ENCODE results near the gene LATS1. TPM values are rescaled to one million over a fixed set of nuclear protein-coding genes. Genes with fewer than 3 reads are reported as not detected.

LATS1 gene
- total and polyA plus RNA-seq, 10 of the 15 experiments (the other 5 are each of a cell fraction or from before 2014, with no cell fraction given) = 2.1 to 15.6 (median 11.0) TPM

GRCh38 chr6:149751239-149751638 lies 33.3 kb upstream of the LATS1 start:
- H3K79me2 ChIP-seq (ENCODE audit: control insufficient read depth, insufficient read depth, low read length) = peaks cover 51% of the 10 kb centered on the region
- H3K4me2 ChIP-seq (ENCODE audit: control insufficient read depth, insufficient read depth) = peak overlapping the region; percentile 30; the same call in 1 of the 2 replicates
- H2AFZ ChIP-seq (ENCODE audit: control insufficient read depth, low read depth, low read length) = no peak overlapping the region
- WGBS (ENCODE audit: insufficient coverage, insufficient replicate concordance, low lambda C conversion rate, missing lambda C conversion rate) = 91% methylated on average over 7 of the region's 8 CpGs
- ChIA-PET RAD21 (ENCODE audit: unreplicated experiment) (no interaction called here), POLR2A (interaction anchor here (0.6 kb wide), 1 partner anchor 19 kb away, joined by 4 read pairs; no protein-coding TSS in a partner anchor), CTCF (no interaction called here), SMC1A (ENCODE audit: uncharacterized antibody, unreplicated experiment) (interaction anchor here (0.7 to 1.3 kb wide), 2 partner anchors 33 to 1796 kb away, joined by 3 to 4 read pairs; partner anchors contain the start of gene LATS1)
- H3K9ac ChIP-seq (ENCODE audit: control insufficient read depth, insufficient read depth, low read length) = no peak overlapping the region
- H3K27me3 ChIP-seq (replicated peaks in 1 of 2; ENCODE audit: control insufficient read depth in 2 of 2, insufficient read depth in 2 of 2, low read length in 1 of 2) = no peaks in the 10 kb centered on the region
- H3K4me3 ChIP-seq = peak overlapping the region; percentile 90; the same call in 1 of the 2 replicates
- intact Hi-C loops (cut with micrococcal nuclease; ENCODE audit: unreplicated experiment) (no loop called here), in situ Hi-C loops (cut with MboI) (no loop called here)
- H4K20me1 ChIP-seq (ENCODE audit: control insufficient read depth, insufficient read depth) = peaks cover 3% of the 10 kb centered on the region; the same call in 1 of the 2 replicates
- no peaks in the 10 kb centered on the region for H3K36me3 ChIP-seq (ENCODE audit: control insufficient read depth in 2 of 2, insufficient read depth in 2 of 2, low read length in 1 of 2)
- no peaks in the 10 kb centered on the region for H3K9me3 ChIP-seq (replicated peaks; ENCODE audit: control insufficient read depth, insufficient read depth, low read length)
- no peak overlapping the region for H3K27ac ChIP-seq (ENCODE audit: control insufficient read depth, insufficient read depth)
- peaks cover 20% of the 10 kb centered on the region for H3K4me1 ChIP-seq (ENCODE audit: control insufficient read depth, insufficient read depth, low read length)
- ATAC-seq = no peak
- no TSS peak for BruUV-seq (replicated peaks)
- FAIRE-seq = no peak
- no peak for DNase-seq (ENCODE audit: low read depth, low spot score)
- TF ChIP-seq ZNF207 (IDR thresholded peaks at IDR 0.05; ENCODE audit: borderline replicate concordance) = no peak
- TF ChIP-seq ZBTB33 (IDR thresholded peaks at IDR 0.05) = no peak
- no peak for TF ChIP-seq WRNIP1 (IDR thresholded peaks at IDR 0.05; ENCODE audit: borderline replicate concordance, low read depth, low read length)
- TF ChIP-seq BRCA1 (IDR thresholded peaks at IDR 0.05; ENCODE audit: low read depth, low read length) = no peak
- TF ChIP-seq, protein P1, sequence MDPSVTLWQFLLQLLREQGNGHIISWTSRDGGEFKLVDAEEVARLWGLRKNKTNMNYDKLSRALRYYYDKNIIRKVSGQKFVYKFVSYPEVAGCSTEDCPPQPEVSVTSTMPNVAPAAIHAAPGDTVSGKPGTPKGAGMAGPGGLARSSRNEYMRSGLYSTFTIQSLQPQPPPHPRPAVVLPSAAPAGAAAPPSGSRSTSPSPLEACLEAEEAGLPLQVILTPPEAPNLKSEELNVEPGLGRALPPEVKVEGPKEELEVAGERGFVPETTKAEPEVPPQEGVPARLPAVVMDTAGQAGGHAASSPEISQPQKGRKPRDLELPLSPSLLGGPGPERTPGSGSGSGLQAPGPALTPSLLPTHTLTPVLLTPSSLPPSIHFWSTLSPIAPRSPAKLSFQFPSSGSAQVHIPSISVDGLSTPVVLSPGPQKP (IDR thresholded peaks at IDR 0.05; ENCODE audit: low read depth, low read length) = no peak
- no peak for TF ChIP-seq BCL11A (IDR thresholded peaks at IDR 0.05; ENCODE audit: low read depth, low read length)
- TF ChIP-seq HSF1 (IDR thresholded peaks at IDR 0.05; ENCODE audit: low read depth, low read length) = no peak
- TF ChIP-seq CHD2 (IDR thresholded peaks at IDR 0.05; ENCODE audit: borderline replicate concordance, low read depth, low read length) = no peak
- TF ChIP-seq SMC3 (IDR thresholded peaks at IDR 0.05; ENCODE audit: borderline replicate concordance, low read length) = no peak
- no peak for TF ChIP-seq RELB (IDR thresholded peaks at IDR 0.05; ENCODE audit: low read depth)
- TF ChIP-seq MTA3 (IDR thresholded peaks at IDR 0.05; ENCODE audit: borderline replicate concordance, low read length) = no peak
- TF ChIP-seq, protein P2, sequence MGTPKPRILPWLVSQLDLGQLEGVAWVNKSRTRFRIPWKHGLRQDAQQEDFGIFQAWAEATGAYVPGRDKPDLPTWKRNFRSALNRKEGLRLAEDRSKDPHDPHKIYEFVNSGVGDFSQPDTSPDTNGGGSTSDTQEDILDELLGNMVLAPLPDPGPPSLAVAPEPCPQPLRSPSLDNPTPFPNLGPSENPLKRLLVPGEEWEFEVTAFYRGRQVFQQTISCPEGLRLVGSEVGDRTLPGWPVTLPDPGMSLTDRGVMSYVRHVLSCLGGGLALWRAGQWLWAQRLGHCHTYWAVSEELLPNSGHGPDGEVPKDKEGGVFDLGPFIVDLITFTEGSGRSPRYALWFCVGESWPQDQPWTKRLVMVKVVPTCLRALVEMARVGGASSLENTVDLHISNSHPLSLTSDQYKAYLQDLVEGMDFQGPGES (IDR thresholded peaks at IDR 0.05) = no peak
- no peak for TF ChIP-seq IKZF1 (conservative IDR thresholded peaks at IDR 0.05)

Measured in GM12878 (cell line).